NCI-H2227 treated with DMSO at 0.1 percent for 48 hours (cell line): ENCODE results near the gene CDKAL1.

Experiments used
- DNase-seq: peaks from one replicate; lab custom pipeline; 2025; lab: John Stamatoyannopoulos, UW

The CDKAL1 gene

GRCh38 chr6:20877008-20877937 is 343.0 kb downstream of the CDKAL1 start:
- no peak for DNase-seq

GRCh38 chr6:20879121-20879520 is 344.9 kb downstream of the CDKAL1 start:
- no peak for DNase-seq

GRCh38 chr6:20879526-20879925 is 345.3 kb downstream of the CDKAL1 start:
- no peak for DNase-seq

GRCh38 chr6:20881365-20881764 is 347.1 kb downstream of the CDKAL1 start:
- DNase-seq: no peak

DNA sequence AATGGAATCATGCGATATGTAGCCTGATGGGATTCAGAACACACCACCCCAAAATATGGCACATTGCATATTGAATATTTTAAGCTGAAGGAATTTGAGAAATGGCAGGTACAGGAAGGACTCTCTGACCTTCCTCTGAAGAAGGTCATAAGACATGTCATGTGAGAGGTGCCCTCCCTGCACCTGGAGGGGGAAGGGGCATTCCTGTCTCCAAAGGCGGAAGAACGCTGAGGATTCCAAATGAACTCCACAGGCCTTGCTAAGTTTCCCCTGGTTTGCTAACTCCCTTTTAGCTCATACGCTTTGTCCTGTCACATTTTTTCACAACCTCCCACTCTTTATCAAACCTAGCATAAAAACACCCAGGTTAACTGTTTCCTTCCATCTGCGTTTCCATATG is 347.8 kb downstream of the CDKAL1 start:
- DNase-seq: no peak

GRCh38 chr6:20885076-20885475 is 350.8 kb downstream of the CDKAL1 start:
- no peak for DNase-seq

DNA sequence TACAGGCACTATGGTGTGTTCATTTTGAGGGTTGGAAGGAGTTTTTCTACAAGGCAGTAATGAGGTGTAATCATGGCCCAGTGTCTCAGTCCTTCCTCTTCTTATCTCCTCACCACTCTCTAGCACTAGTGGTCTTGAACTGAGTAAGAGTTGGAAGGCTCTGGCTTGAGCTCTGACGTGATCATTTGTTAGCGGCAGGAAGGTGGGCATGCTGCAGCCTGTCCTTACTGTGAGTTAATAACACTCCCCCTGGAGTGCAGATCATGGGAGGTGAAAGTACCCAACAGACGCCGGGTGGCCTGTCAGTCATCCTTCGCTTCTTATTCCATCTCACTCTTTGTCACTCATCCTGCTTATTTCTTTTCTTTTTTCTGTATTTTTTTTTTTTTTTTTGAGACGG is 356.9 kb downstream of the CDKAL1 start:
- peak; percentile 27 for DNase-seq

GRCh38 chr6:20892365-20892764 is 358.1 kb downstream of the CDKAL1 start:
- DNase-seq: no peak

DNA sequence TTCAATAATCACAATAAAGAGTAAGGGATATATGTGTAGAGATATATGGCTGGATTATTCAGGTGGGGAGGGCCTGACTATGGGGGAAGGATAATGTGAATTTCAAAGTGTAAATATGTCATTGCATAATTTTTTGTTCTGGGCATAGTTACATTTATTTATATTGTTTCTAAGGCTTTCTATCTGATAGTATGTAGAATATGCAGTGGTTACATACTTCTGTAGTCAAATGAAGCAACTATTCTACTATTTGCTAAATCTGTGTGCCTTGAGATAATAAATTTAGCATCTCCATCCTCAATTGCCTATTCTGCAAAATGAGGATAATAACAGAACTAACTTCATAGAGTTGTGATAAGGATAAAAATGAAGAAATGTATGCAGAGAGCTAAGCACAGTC is 359.2 kb downstream of the CDKAL1 start:
- no peak for DNase-seq

GRCh38 chr6:20900389-20901160 is 366.3 kb downstream of the CDKAL1 start:
- no peak for DNase-seq

- no peak for DNase-seq
Observed at GRCh38 chr6:20905377-20905776, 371.1 kb downstream of the CDKAL1 start.

DNA sequence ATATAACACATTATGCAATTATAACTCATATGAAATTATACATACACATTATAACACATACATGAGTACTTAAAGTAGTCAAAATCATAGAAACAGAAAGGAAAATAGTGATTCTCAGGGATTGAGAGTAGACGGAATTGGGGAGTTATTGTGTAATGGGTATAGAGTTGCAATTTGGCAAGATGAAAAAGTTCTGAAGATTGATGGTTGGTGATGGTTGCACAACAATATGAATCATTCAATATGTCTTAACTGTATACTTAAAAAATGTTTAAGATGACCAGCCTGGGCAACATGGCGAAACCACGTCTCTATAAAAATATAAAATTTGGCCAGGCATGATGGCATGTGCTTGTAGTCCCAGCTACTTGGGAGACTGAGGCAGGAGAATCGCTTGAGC is 372.7 kb downstream of the CDKAL1 start:
- no peak for DNase-seq

DNA sequence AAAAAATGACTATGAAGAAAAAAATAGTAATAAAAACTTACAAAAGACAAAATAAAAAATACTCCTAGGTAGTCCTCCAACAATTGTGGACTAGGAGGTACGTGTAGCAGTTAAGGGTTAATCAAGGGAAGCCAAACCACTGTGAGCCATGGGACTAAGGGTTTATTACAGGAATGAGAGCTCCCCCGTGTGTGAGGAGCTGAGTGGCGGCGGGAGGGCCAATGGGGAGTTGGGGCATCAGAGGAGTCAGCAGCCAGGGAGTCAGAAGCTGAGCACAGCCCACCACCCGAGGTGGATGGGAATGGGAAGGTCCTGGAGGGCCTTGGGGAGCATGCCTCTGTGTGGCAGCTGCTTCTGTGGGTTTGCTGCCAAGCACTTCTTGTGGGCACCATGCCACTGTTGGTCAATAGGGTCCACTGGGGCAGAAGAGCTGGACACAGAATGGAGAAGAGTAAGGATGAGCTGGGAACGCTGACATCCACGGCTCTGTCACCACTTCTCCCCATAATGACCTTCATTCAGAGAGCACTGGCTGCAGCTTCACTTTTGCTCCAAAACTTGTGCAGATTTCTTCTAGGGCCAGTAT is 373.3 kb downstream of the CDKAL1 start:
- no peak for DNase-seq

DNA sequence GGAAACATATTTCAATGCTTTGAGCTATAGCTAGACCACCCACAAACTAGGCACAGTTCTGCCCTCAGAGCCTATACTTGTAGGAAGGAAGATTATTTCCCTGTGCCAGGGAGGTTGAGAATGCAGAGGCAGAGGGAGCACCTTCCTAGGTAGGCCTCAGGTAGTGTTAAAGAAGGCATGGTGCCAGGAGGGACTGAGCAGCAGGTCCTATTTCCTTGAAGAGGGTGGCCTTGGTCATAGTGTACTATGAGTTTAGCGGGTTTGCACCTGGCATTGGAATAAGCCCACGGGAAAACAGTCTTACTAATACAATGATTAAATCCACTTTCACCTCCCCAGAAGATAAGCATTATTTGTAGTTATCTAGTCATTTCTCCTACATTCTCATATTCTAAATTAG is 375.4 kb downstream of the CDKAL1 start:
- no peak for DNase-seq

DNA sequence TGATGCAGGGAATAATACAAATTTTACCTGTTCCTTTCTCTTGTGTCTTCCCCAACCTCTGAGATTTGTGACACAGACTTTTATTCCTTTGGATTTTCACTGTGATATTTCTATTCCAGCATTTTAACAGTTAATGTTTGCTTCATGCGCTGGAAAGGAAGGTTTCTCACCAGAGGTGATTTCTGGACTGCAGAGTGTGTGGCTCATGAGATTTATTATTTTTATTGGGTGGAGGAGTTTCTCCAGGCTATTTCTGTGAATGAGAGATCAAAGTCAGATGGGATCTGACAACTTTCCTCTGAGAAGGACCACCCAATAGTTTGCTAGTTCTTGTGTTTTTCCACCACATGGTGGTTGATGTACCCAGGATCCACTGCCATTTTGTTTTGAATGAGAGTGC is 377.5 kb downstream of the CDKAL1 start:
- DNase-seq: no peak

- DNase-seq: no peak
Observed at GRCh38 chr6:20915156-20915555, 380.9 kb downstream of the CDKAL1 start.

DNA sequence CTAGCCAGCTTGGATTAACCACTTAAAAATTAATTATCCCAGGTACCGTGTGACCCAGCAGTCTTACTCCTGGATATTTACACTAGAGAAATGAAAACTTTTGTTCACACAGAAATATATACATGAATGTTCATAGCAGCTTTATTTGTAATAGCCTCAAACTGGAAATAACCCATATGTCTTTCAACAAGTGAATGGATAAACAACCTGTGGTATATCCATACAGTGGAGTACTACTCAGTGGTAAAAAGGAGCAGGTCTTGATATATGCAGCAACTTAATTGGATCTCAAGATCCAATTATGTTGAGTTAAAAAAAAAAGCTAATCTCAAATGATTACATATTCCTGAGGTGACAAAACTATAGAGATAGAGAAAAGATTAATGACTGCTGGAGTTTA is 381.4 kb downstream of the CDKAL1 start:
- DNase-seq: no peak

DNA sequence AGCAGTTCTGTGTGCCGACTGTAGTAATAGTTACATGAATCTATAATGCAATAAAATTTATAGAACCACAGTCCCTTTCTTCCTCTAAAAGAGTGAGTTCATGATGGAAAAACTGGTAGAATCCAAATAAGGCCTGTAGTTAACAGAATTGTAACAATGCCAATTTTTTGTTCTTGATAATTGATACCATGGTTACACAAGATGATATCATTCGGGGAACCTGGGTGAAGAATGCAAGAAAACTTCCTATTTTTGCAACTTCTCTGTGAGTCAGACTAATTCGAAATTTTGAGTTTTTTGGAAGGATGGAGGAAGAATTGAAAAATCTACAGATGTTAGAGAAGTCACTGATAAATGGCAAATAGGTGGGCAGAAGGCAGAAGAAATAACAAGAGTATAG is 381.8 kb downstream of the CDKAL1 start:
- no peak for DNase-seq

DNA sequence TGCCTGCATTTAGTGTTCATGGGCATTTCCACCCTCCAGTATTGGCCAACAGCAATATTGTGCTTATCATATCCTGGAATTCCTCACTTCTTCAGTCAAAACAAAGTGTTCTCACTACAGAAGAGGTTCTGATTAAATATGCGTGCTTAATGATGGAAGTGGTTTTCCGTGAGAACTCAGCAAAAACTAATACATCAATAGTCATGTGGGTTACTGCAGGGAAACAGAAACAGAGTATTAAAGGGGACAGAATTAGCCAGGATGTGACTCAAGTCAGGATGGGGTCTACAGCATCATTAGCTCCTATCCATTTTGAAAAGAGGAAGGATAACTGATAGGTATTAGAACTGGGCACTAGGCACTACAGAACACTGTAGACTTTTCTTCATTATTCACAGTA is 384.6 kb downstream of the CDKAL1 start:
- DNase-seq: no peak

GRCh38 chr6:20919677-20920385 is 385.6 kb downstream of the CDKAL1 start:
- no peak for DNase-seq

DNA sequence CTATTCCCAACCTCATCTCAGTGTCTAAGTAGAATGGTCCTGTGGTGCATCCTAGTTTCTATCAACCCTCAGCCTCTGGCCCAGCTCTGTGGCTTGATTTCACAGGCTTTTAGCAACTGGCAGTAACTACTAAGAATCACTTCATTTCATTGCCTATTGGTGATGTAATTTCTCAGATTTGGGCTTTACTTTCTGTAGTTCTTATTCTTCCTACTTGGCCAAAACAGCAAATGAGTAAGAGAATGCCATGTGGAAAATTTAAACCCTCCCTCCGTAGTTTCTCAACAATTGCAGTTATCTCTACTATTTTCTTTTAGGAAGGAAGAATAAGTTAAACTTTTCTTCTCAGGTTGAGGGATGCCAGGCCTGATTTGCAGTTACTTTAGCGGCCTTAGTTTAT is 387.3 kb downstream of the CDKAL1 start:
- DNase-seq: no peak

- DNase-seq: no peak
Observed at GRCh38 chr6:20922743-20923142, 388.5 kb downstream of the CDKAL1 start.
